Measurements from ENCODE around the gene TACC2.

TACC2 gene

GRCh38 chr10:122149561-122150505 lies 160.9 kb downstream of the TACC2 start:
- no peak for DNase-seq

DNA sequence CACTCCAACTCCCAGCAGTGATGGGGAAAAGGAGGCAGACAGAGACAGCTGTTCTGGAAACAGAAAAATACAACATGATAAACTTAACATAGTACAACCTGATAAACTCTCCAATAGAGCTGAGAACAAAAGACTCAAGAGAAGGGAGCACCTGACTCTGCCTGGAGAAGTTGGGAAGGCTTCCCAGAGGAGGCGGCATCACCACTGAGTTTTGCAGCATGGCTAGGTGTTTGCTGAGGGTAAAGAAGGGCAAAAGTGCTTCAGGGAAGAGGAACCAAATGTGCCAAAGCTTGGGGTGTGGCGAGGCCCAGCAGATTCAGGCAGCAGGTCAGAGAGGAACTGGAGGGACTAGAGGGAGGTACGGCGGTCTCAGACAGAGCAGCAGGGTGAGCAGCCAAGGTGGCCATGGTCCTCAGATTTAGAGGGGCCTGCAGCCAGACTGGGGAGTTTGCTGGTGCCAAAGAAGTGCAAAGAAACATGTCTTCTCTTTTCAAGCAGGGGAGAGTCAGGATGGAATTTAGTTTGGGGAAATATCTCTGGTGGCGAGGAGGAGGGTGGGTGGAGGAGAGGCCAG lies 162.2 kb downstream of the TACC2 start:
- DNase-seq: no peak

GRCh38 chr10:122152544-122152943 lies 163.6 kb downstream of the TACC2 start:
- DNase-seq: no peak

- DNase-seq: no peak
These were observed 165.1 kb downstream of the TACC2 start for GRCh38 chr10:122154031-122154544.

- no peak for DNase-seq
These were observed 165.8 kb downstream of the TACC2 start for GRCh38 chr10:122154545-122155366.

DNA sequence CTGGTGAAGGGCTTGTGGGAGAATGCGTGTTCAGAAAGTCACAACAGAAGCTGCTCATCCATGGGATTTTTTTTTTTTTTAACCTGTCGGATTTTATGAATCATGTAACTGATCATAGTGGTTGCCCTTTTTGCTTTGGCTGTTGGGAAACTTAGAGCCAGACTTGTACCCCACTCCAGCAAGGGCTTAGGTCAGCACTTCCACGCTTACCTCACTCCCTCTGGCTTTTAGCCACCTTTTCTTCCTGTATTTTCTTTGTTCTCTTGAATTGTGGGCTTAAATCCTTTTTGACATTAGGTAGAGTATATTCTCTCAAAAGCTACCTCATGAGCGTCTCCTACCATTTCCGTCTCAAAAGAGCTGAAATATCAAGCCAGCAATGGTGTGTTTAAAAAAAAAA lies 168.5 kb downstream of the TACC2 start:
- DNase-seq: no peak

DNA sequence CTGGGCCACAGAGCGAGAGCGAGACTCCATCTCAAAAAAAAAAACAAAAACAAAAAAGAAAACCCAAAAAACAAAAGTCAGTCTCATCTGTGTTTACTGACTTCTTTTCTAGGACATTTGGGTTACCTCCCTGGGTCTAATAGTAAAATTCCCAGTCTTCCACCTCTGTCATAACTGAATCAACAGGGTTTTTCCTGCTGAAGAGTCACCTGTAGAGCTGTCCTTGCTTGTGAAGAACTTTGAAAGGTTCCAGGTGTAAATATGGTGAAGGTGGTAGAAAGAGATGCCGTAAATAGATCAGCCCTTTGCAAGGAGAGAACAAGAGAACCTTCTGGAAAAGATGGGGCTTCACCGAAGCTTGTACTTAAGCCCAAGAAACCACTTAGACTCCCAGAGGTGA lies 169.4 kb downstream of the TACC2 start:
- DNase-seq: no peak

GRCh38 chr10:122159141-122159970 lies 170.4 kb downstream of the TACC2 start:
- DNase-seq: no peak

DNA sequence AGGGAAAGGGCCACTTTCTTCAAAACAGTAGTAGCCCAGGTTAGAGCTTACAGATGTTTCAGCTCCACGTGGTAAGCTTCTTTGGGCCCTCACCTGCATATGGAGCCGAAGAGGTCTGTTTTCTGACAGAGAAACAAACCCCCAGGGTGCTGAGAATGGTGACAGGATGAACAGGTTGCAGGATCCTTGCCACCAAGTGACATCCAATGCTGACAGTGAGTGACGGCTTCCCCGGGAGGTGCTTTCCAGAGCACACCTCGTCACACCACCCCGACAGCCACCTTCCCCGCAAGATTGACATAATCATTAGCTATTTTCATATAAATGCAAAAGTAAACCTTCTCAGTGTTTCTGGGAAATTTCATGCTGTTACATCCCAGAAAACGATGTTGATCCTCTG lies 172.8 kb downstream of the TACC2 start:
- DNase-seq: no peak

DNA sequence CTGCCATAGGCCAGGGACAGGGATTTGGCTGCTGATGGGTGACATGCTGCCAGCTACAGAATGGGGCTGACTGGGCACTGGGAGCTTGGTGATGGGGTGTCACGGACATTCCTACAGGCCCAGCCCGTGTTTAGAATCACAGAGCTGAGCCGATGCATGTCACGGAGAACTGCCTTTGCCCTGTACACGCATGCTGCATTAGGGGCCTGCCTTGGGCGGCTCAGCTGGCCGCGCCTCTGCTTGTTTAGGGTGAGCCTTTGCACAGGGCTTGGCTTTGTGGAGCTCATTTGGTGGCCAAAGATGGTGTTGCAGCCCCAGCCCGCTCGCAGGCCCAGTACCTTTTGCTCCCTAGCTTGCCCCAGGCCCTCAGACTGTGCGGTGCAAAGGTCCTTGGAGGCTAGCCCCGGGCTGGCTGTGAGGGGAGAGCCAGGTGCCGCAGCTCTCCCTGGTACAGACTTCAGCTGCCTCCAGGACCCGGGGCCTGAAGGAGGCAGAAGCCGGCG lies 173.8 kb downstream of the TACC2 start:
- no peak for DNase-seq

DNA sequence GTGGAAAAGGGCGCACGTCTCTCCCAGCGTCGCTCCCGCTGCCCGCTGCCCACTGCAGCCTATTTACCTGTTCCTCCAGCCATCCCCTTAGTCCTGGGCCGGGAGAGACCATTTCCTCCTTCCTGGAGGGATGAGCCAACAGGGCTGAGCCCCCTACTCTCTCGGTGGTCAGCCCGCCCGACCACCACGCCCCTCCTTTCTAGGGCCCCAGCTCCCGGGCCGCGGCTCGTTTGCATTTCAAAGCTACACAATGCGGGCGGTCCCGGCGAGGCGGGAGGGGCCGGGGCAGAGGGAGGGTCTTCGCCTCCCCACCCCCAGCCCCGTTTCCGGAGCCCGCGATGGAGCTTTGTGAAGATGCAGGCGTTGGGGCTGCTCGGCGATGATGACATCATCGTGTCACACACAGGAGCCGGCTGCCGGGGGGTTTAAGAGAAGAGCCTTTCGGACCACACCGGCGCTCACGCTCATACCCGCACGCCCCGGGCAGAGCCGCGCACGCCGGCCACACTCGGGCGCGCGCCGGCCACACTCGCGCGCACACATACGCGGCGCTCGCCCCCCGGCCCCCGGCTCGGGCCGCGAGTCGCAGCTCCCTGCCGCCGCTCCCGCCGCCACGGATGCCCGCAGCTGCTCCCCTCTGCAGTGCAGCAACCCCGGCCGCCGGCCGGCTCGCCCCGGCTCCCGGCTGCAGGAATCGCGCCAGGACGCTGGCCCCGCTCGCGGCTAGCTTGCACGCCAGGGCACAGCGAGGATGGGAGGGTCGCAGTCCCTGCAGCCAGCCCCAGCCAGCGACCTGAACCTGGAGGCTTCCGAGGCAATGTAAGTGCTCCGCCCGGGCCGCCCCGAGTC lies 174.4 kb downstream of the TACC2 start:
- no peak for DNase-seq

- DNase-seq: no peak
These were observed 175.1 kb downstream of the TACC2 start for GRCh38 chr10:122164023-122164601.

- no peak for DNase-seq
These were observed 176.0 kb downstream of the TACC2 start for GRCh38 chr10:122164815-122165483.

- no peak for DNase-seq
These were observed 176.7 kb downstream of the TACC2 start for GRCh38 chr10:122165484-122166276.

GRCh38 chr10:122168101-122168500 lies 179.1 kb downstream of the TACC2 start:
- DNase-seq: no peak

DNA sequence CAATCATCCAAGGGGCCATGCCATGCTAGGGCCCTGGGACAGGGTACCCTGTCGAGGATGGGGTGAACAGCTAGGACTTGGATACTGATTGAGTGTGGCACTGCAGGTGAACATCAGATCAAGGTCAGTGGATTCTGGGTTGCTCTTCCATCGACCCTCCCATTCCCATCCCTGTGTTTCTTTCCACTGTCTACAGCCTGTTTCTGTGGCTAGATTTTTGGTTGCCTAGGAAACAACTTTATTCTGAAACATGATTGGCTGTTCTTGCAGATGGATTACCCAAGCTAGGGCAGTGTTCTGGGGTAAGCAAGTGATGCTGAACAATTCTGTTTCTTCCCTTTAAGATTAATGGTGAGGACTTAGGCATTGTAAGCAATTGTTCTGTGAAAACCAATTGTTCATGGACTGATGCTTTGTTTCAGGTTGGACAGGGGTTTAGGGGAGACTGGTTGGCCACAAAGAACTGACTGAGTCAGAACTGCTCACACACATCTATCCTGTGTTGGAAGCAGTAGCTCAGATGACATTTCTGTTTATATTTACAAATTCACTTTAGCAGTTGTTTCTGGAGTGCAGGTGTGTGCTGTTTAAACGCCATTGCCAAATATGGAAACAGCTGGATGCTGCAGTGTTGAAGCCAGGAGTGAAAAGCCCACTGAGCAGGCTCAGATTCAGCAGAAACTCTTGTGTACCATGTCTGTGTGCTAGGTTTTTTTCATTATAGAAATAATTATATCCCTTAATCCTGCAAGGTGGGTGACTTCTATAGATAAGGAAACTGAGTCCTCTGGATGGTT lies 179.8 kb downstream of the TACC2 start:
- no peak for DNase-seq

- no peak for DNase-seq
These were observed 181.8 kb downstream of the TACC2 start for GRCh38 chr10:122170802-122171201.

Measured in T-helper 2 cell (primary cell).